H1 (cell line): ENCODE results near the gene AK6. TPM values are rescaled to one million over a fixed set of nuclear protein-coding genes. Genes with fewer than 3 reads are reported as not detected.

Source experiments
- CTCF ChIA-PET: fragments of 300-600 bp; sonication (Branson Sonifier 250); formaldehyde crosslinking; loops from one replicate; lab custom pipeline; 2021; ENCODE audit not compliant: partially characterized antibody; lab: Charles Lee
- POLR2A ChIA-PET: fragments of 300-600 bp; sonication (Branson Sonifier 250); formaldehyde crosslinking; loops from one replicate; lab custom pipeline; 2021; ENCODE audit warnings: inconsistent platforms; ENCODE audit not compliant: partially characterized antibody; lab: Charles Lee
- DNase-seq, 2 experiments: peaks; one replicate each; pipeline versions ENCODE4 v3.0.0 to v3.0.0-alpha.2; 2010 to 2022; ENCODE audit warnings: low spot score in 2 of 2, low read depth in 1 of 2, mixed read lengths in 1 of 2
- FAIRE-seq: peaks from 2 replicates; lab custom pipeline; 2011; peaks lifted over from hg19 to GRCh38; lab: Jason Lieb, UNC
- H2AFZ ChIP-seq: 2 replicates; pipeline ENCODE4 v1.8.1; 2012; ENCODE audit warnings: low read length, inconsistent platforms
- H2AK5ac ChIP-seq: 2 replicates; pipeline ENCODE4 v1.6.1; 2013; ENCODE audit warnings: low read depth, low read length
- H2BK120ac ChIP-seq: replicated peaks from 2 replicates; pipeline ENCODE3; 2013; ENCODE audit warnings: low read depth, low read length, inconsistent platforms
- H2BK12ac ChIP-seq: 2 replicates; pipeline ENCODE4 v1.6.1; 2013; ENCODE audit warnings: low read depth, low read length
- H2BK15ac ChIP-seq: 2 replicates; pipeline ENCODE4 v1.6.1; 2013; ENCODE audit warnings: low read length
- H2BK20ac ChIP-seq: 2 replicates; pipeline ENCODE4 v1.6.1; 2013; ENCODE audit warnings: low read length
- H2BK5ac ChIP-seq: 2 replicates; pipeline ENCODE4 v1.6.1; 2013; ENCODE audit warnings: low read depth, low read length
- H3K14ac ChIP-seq: 2 replicates; pipeline ENCODE4 v1.6.1; 2013; ENCODE audit warnings: inconsistent platforms; ENCODE audit not compliant: insufficient read length
- H3K18ac ChIP-seq: 2 replicates; pipeline ENCODE4 v1.6.1; 2013; ENCODE audit warnings: low read length; ENCODE audit errors: extremely low read depth
- H3K23ac ChIP-seq: 2 replicates; pipeline ENCODE4 v1.6.1; 2013; ENCODE audit warnings: inconsistent platforms; ENCODE audit not compliant: insufficient read length
- H3K23me2 ChIP-seq: 2 replicates; pipeline ENCODE4 v1.6.1; 2013; ENCODE audit warnings: low read depth, low read length
- H3K27ac ChIP-seq: 2 replicates; pipeline ENCODE4 v1.6.1; 2011; ENCODE audit warnings: low read depth, low read length, inconsistent platforms
- H3K27me3 ChIP-seq, 4 experiments: replicated peaks in 1 of 4; 1 replicate in 1 of 4; 2 replicates in 3 of 4; pipeline versions ENCODE4 v1.6.1 to v1.8.1; 2011 to 2013; ENCODE audit warnings: low read length in 3 of 4, mild to moderate bottlenecking in 3 of 4, inconsistent platforms in 2 of 4, mixed read lengths in 2 of 4, moderate library complexity in 1 of 4; ENCODE audit not compliant: control insufficient read depth in 3 of 4, insufficient read depth in 3 of 4; ENCODE audit errors: extremely low read depth in 1 of 4
- H3K36me3 ChIP-seq, 4 experiments: 2 replicates each; pipeline versions ENCODE4 v1.6.1 to v1.8.1; 2011 to 2013; ENCODE audit warnings: mild to moderate bottlenecking in 4 of 4, low read length in 3 of 4, moderate library complexity in 2 of 4, control low read depth in 1 of 4, inconsistent platforms in 1 of 4; ENCODE audit not compliant: insufficient read depth in 4 of 4, control insufficient read depth in 2 of 4
- H3K4ac ChIP-seq: replicated peaks from 2 replicates; pipeline ENCODE3; 2013; ENCODE audit warnings: low read length, low read depth, mixed read lengths, inconsistent platforms; ENCODE audit not compliant: insufficient read length
- H3K4me1 ChIP-seq, 4 experiments: replicated peaks in 1 of 4; 1 replicate in 1 of 4; 2 replicates in 3 of 4; pipeline versions ENCODE4 v1.6.1 to v1.8.1; 2011 to 2013; ENCODE audit warnings: low read length in 3 of 4, inconsistent platforms in 2 of 4, mixed read lengths in 1 of 4; ENCODE audit not compliant: insufficient read depth in 4 of 4, control insufficient read depth in 3 of 4
- H3K4me2 ChIP-seq, 2 experiments: 2 replicates each; pipeline versions ENCODE4 v1.6.1 to v1.8.1; 2011 to 2013; ENCODE audit warnings: low read depth in 2 of 2, low read length in 2 of 2, control low read depth in 1 of 2, inconsistent platforms in 1 of 2, mild to moderate bottlenecking in 1 of 2; ENCODE audit not compliant: insufficient read depth in 1 of 2
- H3K4me3 ChIP-seq, 4 experiments: fragments of 200-600, 300-600 bp in 1 of 4; sonication (generic), shearing (Covaris generic), sonication (Bioruptor Twin) in 1 of 4; 2 replicates each; pipeline versions ENCODE4 v1.5.1 to v1.8.1; 2011 to 2016; ENCODE audit warnings: low read length in 4 of 4, low read depth in 3 of 4, control low read depth in 2 of 4, inconsistent platforms in 2 of 4, mild to moderate bottlenecking in 2 of 4, mixed read lengths in 1 of 4, moderate library complexity in 1 of 4; ENCODE audit not compliant: insufficient read depth in 2 of 4; ENCODE audit errors: extremely low read depth in 1 of 4
- H3K56ac ChIP-seq: replicated peaks from 2 replicates; pipeline ENCODE3; 2013; ENCODE audit warnings: low read depth, mild to moderate bottlenecking, mixed read lengths, low read length, inconsistent platforms; ENCODE audit not compliant: insufficient read length
- H3K79me1 ChIP-seq: 2 replicates; pipeline ENCODE4 v1.6.1; 2013; ENCODE audit warnings: low read depth, low read length, control low read depth
- H3K79me2 ChIP-seq, 2 experiments: 2 replicates each; pipeline versions ENCODE4 v1.6.1 to v1.8.1; 2012 to 2013; ENCODE audit warnings: low read length in 2 of 2, mild to moderate bottlenecking in 2 of 2, inconsistent platforms in 1 of 2; ENCODE audit not compliant: insufficient read depth in 2 of 2, control insufficient read depth in 1 of 2
- H3K9ac ChIP-seq, 4 experiments: replicated peaks in 1 of 4; 1 replicate in 1 of 4; 2 replicates in 3 of 4; pipeline versions ENCODE4 v1.6.1 to v1.8.1; 2011 to 2013; ENCODE audit warnings: low read depth in 3 of 4, low read length in 3 of 4, control low read depth in 2 of 4, mild to moderate bottlenecking in 2 of 4, moderate library complexity in 2 of 4, inconsistent platforms in 1 of 4; ENCODE audit errors: extremely low read depth in 1 of 4
- H3K9me3 ChIP-seq, 2 experiments: 2 replicates each; pipeline versions ENCODE4 v1.6.1 to v1.8.1; 2012 to 2013; ENCODE audit warnings: mild to moderate bottlenecking in 2 of 2, moderate library complexity in 2 of 2, control low read depth in 1 of 2, inconsistent platforms in 1 of 2, low read depth in 1 of 2, low read length in 1 of 2, mixed read lengths in 1 of 2; ENCODE audit not compliant: insufficient read depth in 2 of 2
- H4K20me1 ChIP-seq, 2 experiments: replicated peaks in 1 of 2; 2 replicates each; pipeline versions ENCODE3 to v1.8.1; 2011 to 2013; ENCODE audit warnings: inconsistent platforms in 2 of 2, low read length in 2 of 2, mild to moderate bottlenecking in 1 of 2; ENCODE audit not compliant: insufficient read depth in 2 of 2, control insufficient read depth in 1 of 2
- H4K5ac ChIP-seq: 2 replicates; pipeline ENCODE4 v1.6.1; 2013; ENCODE audit warnings: low read length, low read depth, mixed read lengths, inconsistent platforms; ENCODE audit not compliant: insufficient read length
- H4K8ac ChIP-seq: 2 replicates; pipeline ENCODE4 v1.8.0; 2013; ENCODE audit warnings: mild to moderate bottlenecking, moderate library complexity, low read length, inconsistent platforms; ENCODE audit not compliant: insufficient read depth; ENCODE audit errors: extremely low read depth
- H4K91ac ChIP-seq: replicated peaks from 2 replicates; pipeline ENCODE3; 2013; ENCODE audit warnings: low read length, mixed read lengths, inconsistent platforms; ENCODE audit not compliant: insufficient read length
- ATF3 ChIP-seq: IDR thresholded peaks from 2 replicates; pipeline ENCODE4 v1.6.1; 2011; ENCODE audit warnings: low read depth, mild to moderate bottlenecking, low read length; ENCODE audit not compliant: insufficient read depth
- EP300 ChIP-seq, 2 experiments: IDR thresholded peaks; 1 replicate in 1 of 2; 2 replicates in 1 of 2; pipeline ENCODE4 v1.6.1; 2011 to 2012; ENCODE audit warnings: low read depth in 2 of 2, low read length in 2 of 2, mild to moderate bottlenecking in 2 of 2, borderline replicate concordance in 1 of 2, inconsistent platforms in 1 of 2, moderate library complexity in 1 of 2
- RBBP5 ChIP-seq: IDR thresholded peaks from 2 replicates; pipeline ENCODE4 v1.7.1; 2012; ENCODE audit warnings: low read depth, mild to moderate bottlenecking, inconsistent platforms, low read length, moderate library complexity, borderline replicate concordance
- SIN3A ChIP-seq, 2 experiments: IDR thresholded peaks in 1 of 2; conservative IDR thresholded peaks in 1 of 2; 2 replicates each; pipeline ENCODE4 v1.6.1; 2011 to 2012; ENCODE audit warnings: low read length in 2 of 2, improper control_type of control experiment in 1 of 2, low read depth in 1 of 2, mild to moderate bottlenecking in 1 of 2
- SP1 ChIP-seq: IDR thresholded peaks from 2 replicates; pipeline ENCODE4 v1.6.1; 2011; ENCODE audit warnings: low read depth, low read length
- SP2 ChIP-seq: IDR thresholded peaks from 2 replicates; pipeline ENCODE4 v1.6.1; 2012; ENCODE audit warnings: mild to moderate bottlenecking, low read length, inconsistent platforms
- SP4 ChIP-seq: IDR thresholded peaks from 2 replicates; pipeline ENCODE4 v1.6.1; 2012; ENCODE audit warnings: low read length, inconsistent platforms
- TCF12 ChIP-seq: IDR thresholded peaks from 2 replicates; pipeline ENCODE4 v1.6.1; 2011; ENCODE audit warnings: low read depth, mild to moderate bottlenecking, low read length
- WGBS, 2 experiments: shearing (Covaris generic) in 1 of 2; methylation state at CpG; one replicate each; pipeline versions ENCODE4 v1.1.6 to v1.1.7; 2013 to 2015; ENCODE audit warnings: low lambda C conversion rate in 2 of 2, mixed read lengths in 2 of 2, inconsistent platforms in 1 of 2, low coverage in 1 of 2, missing lambda C conversion rate in 1 of 2; ENCODE audit not compliant: insufficient replicate concordance in 2 of 2, insufficient coverage in 1 of 2, insufficient read length in 1 of 2; ENCODE audit errors: extremely low coverage in 1 of 2, missing lambda C conversion rate in 1 of 2; 5-methylcytosine and 5-hydroxymethylcytosine counted together
- polyA plus RNA-seq, 7 experiments: library from polyadenylated mRNA; depleted of rRNA in 3 of 7; stranded (reverse) in 5 of 7; unstranded in 2 of 7; fragments of >200 nt in 5 of 7; fragments of 200-250 nt in 2 of 7; gene quantifications; 1 replicate in 5 of 7; 2 replicates in 1 of 7; 4 replicates in 1 of 7; pipeline versions ENCODE4 v1.2.1 to v1.2.3, GENCODE V29; 2011 to 2013; ENCODE audit warnings: missing spikeins in 2 of 7, mixed read lengths in 2 of 7
- total RNA-seq: library from RNA; stranded (reverse); fragmentation: NEBNext Ultra II Directional; extraction: Animal tissue kit (Norgen Biotek cat#: 25700); gene quantifications from 2 replicates; pipeline ENCODE4 v1.2.1, GENCODE V29; 2021

Gene AK6
- total and polyA plus RNA-seq, 2 of the 8 experiments (the other 6 are each of a cell fraction or from before 2014, with no cell fraction given), result 22.5 to 51.2 TPM

DNA sequence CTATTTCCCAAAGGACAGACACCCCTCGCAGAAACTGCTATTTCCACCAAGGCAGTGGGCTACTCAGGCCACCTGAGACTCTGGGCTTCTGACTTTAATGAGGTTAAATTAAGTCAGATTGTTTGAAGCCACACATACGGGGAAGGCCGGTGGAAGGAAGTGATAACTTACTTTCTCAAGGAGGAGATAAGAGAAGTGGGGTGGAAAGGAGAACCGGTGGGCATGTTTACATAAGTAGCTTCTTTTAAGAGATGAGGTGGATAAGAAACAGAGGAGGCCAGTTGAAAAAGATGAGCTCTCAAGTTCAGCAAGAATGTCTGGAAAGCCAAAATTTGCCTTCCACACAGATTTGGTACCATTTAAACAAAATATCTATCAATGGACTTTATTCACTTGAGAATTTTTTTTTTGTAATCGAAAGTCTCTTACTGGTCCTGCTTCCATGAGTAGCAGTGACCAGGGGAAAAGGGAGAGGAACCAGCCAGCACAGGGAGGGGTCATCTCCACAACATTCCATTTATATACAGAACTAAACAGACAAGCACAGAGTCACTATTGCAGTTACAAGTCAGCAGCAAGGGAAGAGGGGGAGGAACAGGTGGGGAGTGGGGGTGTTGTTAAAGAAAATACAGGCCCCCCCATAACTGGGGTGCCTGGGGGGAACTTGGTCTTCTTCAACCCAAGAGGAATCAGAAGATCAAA, 56.7 kb downstream of the AK6 start:
- Histone ChIP-seq H3K9ac (no peak overlapping the region), H2BK12ac (no peak overlapping the region), H3K56ac (no peak overlapping the region), H2BK20ac (no peak overlapping the region), H3K4me2 (no peak overlapping the region), H3K23ac (no peak overlapping the region), H2BK120ac (no peak overlapping the region), H3K9me3 (0 out of 4 replicates have a peak, but pooled peaks cover 0 to 4% of the 10 kb centered on the region in 2 experiments), H3K4me3 (no peak overlapping the region), H3K79me1 (no peaks in the 10 kb centered on the region), H4K8ac (no peak overlapping the region), H3K14ac (no peak overlapping the region), H3K36me3 (peaks cover 0 to 3% (median 0%) of the 10 kb centered on the region in 4 experiments; a peak in 1 of 8 replicates), H3K23me2 (no peaks in the 10 kb centered on the region), H4K91ac (no peak overlapping the region), H2BK5ac (no peak overlapping the region), H3K79me2 (no peaks in the 10 kb centered on the region), H3K27ac (no peak overlapping the region), H2AFZ (no peak overlapping the region), H3K18ac (no peak overlapping the region), H4K20me1 (no peaks in the 10 kb centered on the region), H3K4me1 (no peaks in the 10 kb centered on the region), H3K27me3 (no peaks in the 10 kb centered on the region), H2BK15ac (no peak overlapping the region), H3K4ac (no peak overlapping the region), H4K5ac (no peak overlapping the region), H2AK5ac (no peak overlapping the region)
- no peak for DNase-seq
- CTCF ChIA-PET, result interaction anchor here (1.0 to 2.6 kb wide), 3 partner anchors 12 to 27 kb away, joined by 3 to 9 read pairs (median 4); no protein-coding TSS in a partner anchor
- POLR2A ChIA-PET, result interaction anchor here (1.4 kb wide), 1 partner anchor 20 kb away, joined by 3 read pairs; the partner anchor contains the start of gene CCDC125
- FAIRE-seq, result no peak
- 86% methylated on average over 5 of the region's 5 CpGs; no CpG with 5 or more reads in 1 of the 2 experiments for WGBS, 2 experiments
- TF ChIP-seq EP300 (IDR thresholded peaks at IDR 0.05; ENCODE audit: borderline replicate concordance in 1 of 2, low read depth in 2 of 2, low read length in 2 of 2) (no peak), RBBP5 (no peak), ATF3 (no peak), SP2 (no peak), SIN3A (conservative IDR thresholded peaks at IDR 0.05 in 1 of 2, IDR thresholded peaks at IDR 0.05 in 1 of 2; ENCODE audit: low read depth in 1 of 2, low read length in 2 of 2) (no peak), SP1 (no peak), SP4 (no peak), TCF12 (no peak)
